Stimulated activated CD4-positive, alpha-beta T cell treated with anti-CD3 and anti-CD28 coated beads, Interleukin-12 subunit alpha, Interleukin-12 subunit beta, amount 100 ng/mL, for 24 hours (primary cell): ENCODE measurements around the gene GLIS2.
"Not testable (repeated sequence)": the region's sequence is repeated elsewhere in the genome, so short reads cannot be mapped to it uniquely, and the experiment has no call there.

ENCODE experiments used
- DNase-seq, 2 experiments: peaks; one replicate each; pipeline ENCODE4 v3.0.0-alpha.2; 2020; ENCODE audit warnings: low read depth in 2 of 2

GLIS2 gene

GRCh38 chr16:4333714-4334113 is 17.8 kb downstream of the GLIS2 start:
- not testable (repeated sequence) for DNase-seq

- DNase-seq: no peak
These were observed 19.0 kb downstream of the GLIS2 start for GRCh38 chr16:4334724-4335495.

DNA sequence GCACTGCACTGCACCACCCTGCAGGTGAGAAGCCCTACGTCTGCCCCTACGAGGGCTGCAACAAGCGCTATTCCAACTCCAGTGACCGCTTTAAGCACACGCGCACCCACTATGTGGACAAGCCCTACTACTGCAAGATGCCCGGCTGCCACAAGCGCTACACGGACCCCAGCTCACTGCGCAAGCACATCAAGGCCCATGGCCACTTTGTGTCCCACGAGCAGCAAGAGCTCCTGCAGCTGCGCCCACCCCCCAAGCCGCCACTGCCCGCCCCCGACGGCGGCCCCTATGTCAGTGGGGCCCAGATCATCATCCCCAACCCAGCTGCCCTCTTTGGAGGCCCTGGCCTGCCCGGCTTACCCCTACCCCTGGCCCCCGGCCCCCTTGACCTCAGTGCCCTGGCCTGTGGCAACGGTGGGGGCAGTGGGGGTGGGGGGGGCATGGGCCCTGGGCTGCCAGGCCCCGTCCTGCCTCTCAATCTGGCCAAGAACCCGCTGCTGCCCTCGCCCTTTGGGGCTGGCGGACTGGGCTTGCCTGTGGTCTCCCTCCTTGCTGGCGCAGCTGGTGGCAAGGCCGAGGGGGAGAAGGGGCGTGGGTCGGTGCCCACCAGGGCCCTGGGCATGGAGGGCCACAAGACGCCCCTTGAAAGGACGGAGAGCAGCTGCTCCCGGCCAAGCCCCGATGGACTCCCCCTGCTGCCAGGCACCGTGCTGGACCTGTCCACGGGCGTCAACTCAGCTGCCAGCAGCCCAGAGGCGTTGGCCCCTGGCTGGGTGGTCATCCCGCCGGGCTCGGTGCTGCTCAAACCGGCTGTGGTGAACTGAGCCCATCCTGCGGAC is 21.1 kb downstream of the GLIS2 start:
- no peak for DNase-seq

GRCh38 chr16:4337540-4338088 is 21.7 kb downstream of the GLIS2 start:
- DNase-seq: no peak

DNA sequence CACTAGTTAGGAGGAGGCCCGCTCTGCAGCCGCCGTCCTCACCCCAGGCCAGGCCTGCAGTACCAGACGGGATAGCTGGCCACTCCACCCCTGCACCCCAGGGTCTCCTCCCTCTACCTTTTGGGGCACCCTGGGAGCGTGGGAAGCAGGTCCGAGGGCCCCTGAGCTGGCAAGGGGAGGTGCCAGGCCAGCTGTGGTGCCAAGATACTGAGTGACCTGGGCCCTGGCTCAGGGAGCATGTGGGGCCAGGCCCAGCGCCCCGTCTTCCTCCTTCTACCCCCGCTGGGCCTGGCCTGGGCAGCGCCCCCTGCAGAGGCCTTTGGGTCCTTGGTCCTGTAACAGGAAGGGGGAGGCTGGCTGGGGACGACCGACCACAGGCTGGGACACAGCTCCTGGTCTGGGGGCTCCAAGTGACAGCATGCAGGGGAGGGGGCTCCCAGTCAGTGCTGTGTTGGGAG is 22.3 kb downstream of the GLIS2 start:
- no peak for DNase-seq

- DNase-seq: no peak
These were observed 22.9 kb downstream of the GLIS2 start for GRCh38 chr16:4338712-4339299.

DNA sequence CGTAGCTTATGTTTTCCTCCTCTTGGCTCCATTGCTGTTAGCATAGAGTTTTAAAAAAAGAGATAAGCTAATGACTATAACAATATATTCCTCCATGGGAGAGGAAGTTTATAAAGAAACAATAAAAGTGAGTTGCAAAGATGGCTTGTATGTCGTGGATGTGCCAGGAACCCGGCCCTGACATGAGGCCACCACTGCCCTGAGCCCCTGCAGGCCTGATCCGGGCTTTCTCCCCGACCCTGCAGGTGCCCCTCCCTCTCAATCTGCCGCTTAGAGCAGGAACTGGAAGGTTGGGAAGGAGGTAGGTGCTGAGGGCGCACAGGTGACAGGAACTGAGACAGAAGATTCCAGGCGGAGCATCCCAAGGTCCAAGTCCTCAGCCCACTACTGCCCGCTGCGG is 23.6 kb downstream of the GLIS2 start:
- no peak for DNase-seq

DNA sequence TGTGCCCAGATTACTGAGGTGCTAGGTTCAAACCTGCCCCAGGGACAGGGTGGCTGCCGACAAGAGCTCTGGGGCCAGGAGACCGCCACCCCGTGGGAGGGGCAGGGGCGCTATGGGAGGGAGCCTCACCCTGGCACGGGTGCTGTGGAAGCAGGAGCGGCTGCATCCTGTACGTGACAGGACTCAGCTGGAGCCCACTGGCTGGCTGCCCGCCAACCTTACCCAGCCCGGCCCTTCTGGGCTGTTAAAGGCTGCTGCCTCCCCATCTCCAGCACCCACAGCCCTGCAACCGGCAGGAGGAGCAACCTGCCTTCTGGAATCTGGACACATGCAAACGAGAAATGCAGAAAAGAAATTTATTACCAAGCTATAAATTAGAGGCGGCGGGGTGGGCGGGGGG is 24.0 kb downstream of the GLIS2 start:
- DNase-seq: no peak

DNA sequence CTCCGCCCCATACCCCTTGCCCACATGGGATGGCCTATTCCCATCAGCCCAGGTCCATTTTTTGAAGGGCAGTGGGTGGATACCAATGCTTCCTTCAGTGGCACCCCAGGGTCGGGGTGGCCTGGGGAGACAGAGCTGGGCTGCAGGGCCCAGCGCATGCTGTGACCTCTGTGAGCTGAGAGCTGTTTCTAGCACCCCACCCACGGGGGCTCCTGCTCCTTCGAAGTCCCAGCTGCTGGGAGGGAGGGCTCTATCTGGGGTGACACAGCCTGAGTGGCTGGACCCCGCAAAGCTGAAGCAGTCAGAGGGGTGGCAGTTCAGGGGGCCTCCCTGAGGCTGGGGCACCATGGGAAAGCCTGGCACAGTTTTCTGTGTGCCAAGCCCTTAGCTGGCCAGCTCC is 24.6 kb downstream of the GLIS2 start:
- DNase-seq: no peak

DNA sequence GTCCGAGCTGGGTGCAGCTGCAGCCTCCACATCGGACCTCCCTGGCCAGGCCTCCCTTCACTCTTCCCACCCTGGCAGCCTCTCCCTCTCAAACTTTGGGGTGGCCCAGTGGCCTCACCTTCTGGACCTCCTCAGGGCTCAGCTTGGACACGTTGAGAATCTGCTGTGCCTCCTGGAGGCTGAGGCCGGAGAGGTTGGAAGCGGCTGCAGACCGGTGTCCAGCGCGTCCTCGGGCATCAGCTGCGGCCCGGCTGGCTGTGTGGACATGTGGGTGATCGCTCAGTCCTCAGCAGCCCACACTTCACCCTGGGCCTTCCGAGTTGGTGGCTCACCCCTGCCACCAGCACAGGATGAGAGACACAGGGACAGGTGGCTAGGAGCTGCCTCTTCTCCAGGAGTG is 25.4 kb downstream of the GLIS2 start:
- no peak for DNase-seq

DNA sequence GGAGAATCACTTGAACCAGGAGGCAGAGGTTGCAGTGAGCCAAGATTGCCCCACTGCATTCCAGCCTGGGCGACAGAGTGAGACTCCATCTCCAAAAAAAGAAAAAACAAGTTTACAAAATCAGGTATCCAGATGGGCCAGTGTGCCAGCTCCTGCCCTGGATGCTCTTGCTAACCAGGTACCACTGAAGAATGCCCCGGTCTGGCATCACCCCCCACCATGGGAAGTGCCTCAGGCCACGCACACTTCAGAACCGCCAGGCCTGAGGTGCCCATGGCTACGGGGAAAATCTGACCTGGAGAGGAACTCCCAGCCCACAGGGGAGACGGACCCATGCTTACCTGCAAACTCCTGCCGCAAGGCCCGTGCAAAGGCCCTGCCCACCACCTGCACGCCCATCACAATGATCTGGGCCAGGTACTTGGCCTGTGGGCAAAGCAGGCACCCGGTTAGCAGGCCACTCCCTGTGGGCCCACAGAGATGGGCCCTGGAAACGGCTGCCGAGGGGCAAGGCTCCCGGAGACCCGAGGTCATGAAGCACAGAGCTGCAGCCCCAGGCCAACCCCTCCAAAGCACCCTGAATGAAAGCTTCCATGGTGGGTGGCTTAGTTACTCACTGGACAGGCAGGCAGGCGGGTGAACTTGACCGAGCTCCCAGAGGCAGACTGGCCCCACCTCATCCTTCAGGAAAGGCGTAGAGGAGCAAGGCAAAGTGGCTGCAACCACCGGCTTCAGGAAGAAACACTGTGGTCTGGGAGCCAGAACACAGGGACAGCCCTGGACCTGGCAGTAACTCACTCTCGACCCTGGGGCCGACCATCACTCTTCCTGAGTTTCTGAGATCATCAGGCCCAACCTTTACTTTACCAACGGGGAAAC is 27.2 kb downstream of the GLIS2 start:
- no peak for DNase-seq

DNA sequence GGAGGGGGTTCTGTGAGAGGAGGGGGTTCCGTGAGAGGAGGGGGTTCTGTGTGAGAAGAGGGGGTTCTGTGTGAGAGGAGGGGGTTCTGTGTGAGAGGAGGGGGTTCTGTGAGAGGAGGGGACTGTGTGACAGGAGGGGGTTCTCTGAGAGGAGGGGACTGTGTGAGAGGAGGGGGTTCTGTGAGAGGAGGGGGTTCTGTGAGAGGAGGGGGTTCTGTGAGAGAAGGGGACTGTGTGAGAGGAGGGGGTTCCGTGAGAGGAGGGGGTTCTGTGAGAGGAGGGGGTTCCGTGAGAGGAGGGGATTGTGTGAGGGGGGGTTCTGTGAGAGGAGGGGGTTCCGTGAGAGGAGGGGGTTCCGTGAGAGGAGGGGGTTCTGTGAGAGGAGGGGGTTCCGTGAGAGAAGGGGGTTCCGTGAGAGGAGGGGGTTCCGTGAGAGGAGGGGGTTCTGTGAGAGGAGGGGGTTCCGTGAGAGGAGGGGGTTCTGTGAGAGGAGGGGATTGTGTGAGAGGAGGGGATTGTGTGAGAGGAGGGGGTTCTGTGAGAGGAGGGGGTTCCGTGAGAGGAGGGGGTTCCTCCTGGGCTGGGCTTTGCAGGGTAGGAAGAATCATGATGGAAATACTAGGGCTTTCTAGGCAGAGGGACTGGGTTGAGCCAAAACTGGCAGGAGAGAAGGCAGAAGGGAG is 28.6 kb downstream of the GLIS2 start:
- not testable (repeated sequence) for DNase-seq

DNA sequence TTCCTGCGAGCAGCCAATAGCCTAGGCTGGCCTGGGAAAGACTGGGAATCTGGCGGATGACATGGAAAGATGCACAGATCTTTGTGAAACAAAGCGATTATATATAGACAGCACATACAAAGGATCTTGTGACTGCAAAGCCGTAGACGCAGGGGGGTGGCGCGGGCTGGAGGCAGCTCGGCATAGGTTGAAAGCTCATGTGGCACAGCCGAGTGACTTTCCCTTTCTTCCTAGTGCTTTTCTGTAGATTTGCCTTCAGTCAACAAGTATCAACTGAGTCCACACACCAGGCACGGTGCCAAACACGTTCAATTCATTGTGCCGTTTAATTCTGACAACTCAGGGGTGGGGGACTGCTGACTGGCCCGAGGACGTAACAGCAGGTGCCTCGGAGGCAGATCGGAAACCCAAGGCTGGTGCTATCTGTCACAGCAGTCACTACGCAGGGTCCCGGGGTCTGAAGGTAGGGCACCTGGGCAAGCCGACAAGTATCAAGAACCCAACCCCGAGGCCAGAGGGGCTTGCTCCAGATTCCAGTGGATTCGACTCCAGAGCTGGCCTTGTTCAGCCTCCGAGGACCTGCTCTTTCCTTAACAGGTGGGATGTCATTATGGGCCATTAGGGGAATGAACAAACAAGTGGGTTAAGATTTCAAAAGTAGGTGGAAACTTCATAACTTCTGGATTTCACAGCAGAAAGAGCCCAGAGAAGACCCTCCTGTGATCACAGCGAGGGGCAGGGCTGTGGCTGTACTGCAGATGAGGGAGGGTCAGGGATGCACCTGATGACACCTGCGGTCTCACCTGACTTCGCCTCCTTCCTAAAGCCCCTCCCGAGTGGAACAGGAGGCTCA is 29.3 kb downstream of the GLIS2 start:
- DNase-seq: no peak

- DNase-seq: no peak
These were observed 30.2 kb downstream of the GLIS2 start for GRCh38 chr16:4345836-4346781.

DNA sequence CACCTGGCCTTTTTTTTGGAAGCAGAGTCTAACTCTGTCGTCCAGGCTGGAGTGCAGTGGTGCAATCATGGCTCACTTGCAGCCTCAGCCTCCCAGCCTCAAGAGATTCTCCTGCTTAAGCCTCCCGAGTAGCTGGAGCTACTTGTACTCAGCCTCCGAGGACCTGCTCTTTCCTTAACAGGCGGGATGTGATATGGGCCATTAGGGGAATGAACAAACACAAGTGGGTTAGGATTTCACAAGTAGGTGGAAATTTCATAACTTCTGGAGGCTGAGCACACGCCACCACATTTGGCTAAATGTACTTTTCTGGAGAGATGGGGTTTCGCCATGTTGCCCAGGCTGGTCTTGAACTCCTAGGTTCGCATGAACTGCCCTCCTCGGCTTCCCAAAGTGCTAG is 31.1 kb downstream of the GLIS2 start:
- DNase-seq: no peak

GRCh38 chr16:4347765-4348509 is 32.1 kb downstream of the GLIS2 start:
- DNase-seq: no peak

- DNase-seq: no peak
These were observed 33.5 kb downstream of the GLIS2 start for GRCh38 chr16:4349332-4349731.

- DNase-seq: no peak
These were observed 34.5 kb downstream of the GLIS2 start for GRCh38 chr16:4350365-4350786.
